Measurements from ENCODE around the gene TPM1. TPM values are rescaled to one million over a fixed set of nuclear protein-coding genes. Genes with fewer than 3 reads are reported as not detected.

TPM1 gene
- total and polyA plus RNA-seq, 10 of the 15 experiments (the other 5 are each of a cell fraction or from before 2014, with no cell fraction given): 0.43 to 10.0 (median 2.4) TPM

- TF ChIP-seq USF1 (IDR thresholded peaks at IDR 0.05; ENCODE audit: borderline replicate concordance, extremely low read length, insufficient read depth, low read depth, low read length): no peak
- TF ChIP-seq CBX5 (IDR thresholded peaks at IDR 0.05; ENCODE audit: low read depth): no peak
- TF ChIP-seq PAX5 (IDR thresholded peaks at IDR 0.05; ENCODE audit: borderline replicate concordance, low read depth, low read length): no peak
- TF ChIP-seq NFYA (IDR thresholded peaks at IDR 0.05; ENCODE audit: borderline replicate concordance, low read depth, low read length): no peak
- no peak for TF ChIP-seq SUPT20H (IDR thresholded peaks at IDR 0.05; ENCODE audit: borderline replicate concordance, control insufficient read depth, low read depth, low read length)
- no peak for TF ChIP-seq CREB1 (IDR thresholded peaks at IDR 0.05; ENCODE audit: low read depth)
- TF ChIP-seq SRF (IDR thresholded peaks at IDR 0.05; ENCODE audit: low read depth in 2 of 2, low read length in 2 of 2): no peak
- TF ChIP-seq MLLT1 (IDR thresholded peaks at IDR 0.05): 0 out of 2 replicates have a peak, but pooled peaks have one; percentile 8
- TF ChIP-seq MAX (IDR thresholded peaks at IDR 0.05; ENCODE audit: low read depth, low read length): no peak
- 0 out of 2 replicates have a peak, but pooled peaks have one; percentile 61 for TF ChIP-seq TCF12 (IDR thresholded peaks at IDR 0.05; ENCODE audit: low read depth, low read length)
- no peak for TF ChIP-seq PKNOX1 (IDR thresholded peaks at IDR 0.05)
- TF ChIP-seq IKZF1 (conservative IDR thresholded peaks at IDR 0.05): no peak
- TF ChIP-seq YY1 (IDR thresholded peaks at IDR 0.05; ENCODE audit: low read depth, low read length): no peak
- no peak for TF ChIP-seq ZNF622 (IDR thresholded peaks at IDR 0.05)
- TF ChIP-seq RELA (IDR thresholded peaks at IDR 0.05; ENCODE audit: borderline replicate concordance, partially characterized antibody): no peak
- no peak for TF ChIP-seq NR2C1 (IDR thresholded peaks at IDR 0.05)
- no peak for TF ChIP-seq ZNF207 (IDR thresholded peaks at IDR 0.05; ENCODE audit: borderline replicate concordance)
- TF ChIP-seq ATF2 (IDR thresholded peaks at IDR 0.05; ENCODE audit: low read length): no peak
- no peak for TF ChIP-seq NFYB (IDR thresholded peaks at IDR 0.05; ENCODE audit: insufficient read depth, low read depth, low read length)
Measured at GRCh38 chr15:63048776-63049665, 6.5 kb downstream of the TPM1 start (continued).

Measured in GM12878 (cell line).